ENCODE measurements around the gene SGCE. TPM values are rescaled to one million over a fixed set of nuclear protein-coding genes. Genes with fewer than 3 reads are reported as not detected.

The SGCE gene
- total RNA-seq, 1 experiment from 2014 or later: 19.0 TPM

GRCh38 chr7:94562525-94562924 is 93.4 kb downstream of the SGCE start (continued):
- TF ChIP-seq ZNF532 (CRISPR knock-in tag; IDR thresholded peaks at IDR 0.05; ENCODE audit: borderline replicate concordance): no peak

- ATAC-seq: no peak
- Mint-ChIP-seq H3K4me3 (no peak overlapping the region), H3K27me3 (ENCODE audit: low read depth) (no peaks in the 10 kb centered on the region), H3K36me3 (peaks cover 6% of the 10 kb centered on the region; the same call in 1 of the 2 replicates), H3K9me3 (no peaks in the 10 kb centered on the region), H3K27ac (0 out of 2 replicates have a peak overlapping the region, but pooled peaks have one; percentile 23), H3K4me1 (no peaks in the 10 kb centered on the region)
- no peak for DNase-seq (ENCODE audit: low spot score)
- ChIA-PET POLR2A (no interaction called here), CTCF (no interaction called here)
- no peak for TF ChIP-seq GRHL2 (CRISPR knock-in tag; IDR thresholded peaks at IDR 0.05; ENCODE audit: insufficient replicate concordance, severe bottlenecking)
- peak; percentile 92 for TF ChIP-seq GABPB1 (CRISPR knock-in tag; IDR thresholded peaks at IDR 0.05)
Measured at GRCh38 chr7:94561841-94562514, 94.0 kb downstream of the SGCE start.

GRCh38 chr7:94559972-94560371 is 96.0 kb downstream of the SGCE start:
- H3K4me1 Mint-ChIP-seq: no peaks in the 10 kb centered on the region
- ChIA-PET CTCF (no interaction called here), POLR2A (no interaction called here)
- no peak for ATAC-seq
- DNase-seq (ENCODE audit: low spot score): no peak
- H3K36me3 Mint-ChIP-seq: peaks cover 10% of the 10 kb centered on the region; the same call in 1 of the 2 replicates
- H3K4me3 Mint-ChIP-seq: no peak overlapping the region
- no peaks in the 10 kb centered on the region for H3K27me3 Mint-ChIP-seq (ENCODE audit: low read depth)
- no peaks in the 10 kb centered on the region for H3K9me3 Mint-ChIP-seq
- no peak overlapping the region for H3K27ac Mint-ChIP-seq
- TF ChIP-seq E2F5 (CRISPR knock-in tag; IDR thresholded peaks at IDR 0.05): no peak
- TF ChIP-seq NFYB (CRISPR knock-in tag; conservative IDR thresholded peaks at IDR 0.05; ENCODE audit: low read depth): no peak
- TF ChIP-seq ZNF423 (CRISPR knock-in tag; IDR thresholded peaks at IDR 0.05): no peak
- TF ChIP-seq ATF1 (CRISPR knock-in tag; IDR thresholded peaks at IDR 0.05): no peak
- no peak for TF ChIP-seq ZNF281 (CRISPR knock-in tag; IDR thresholded peaks at IDR 0.05)
- TF ChIP-seq HMGXB4 (CRISPR knock-in tag; IDR thresholded peaks at IDR 0.05): no peak
- TF ChIP-seq ZNF671 (CRISPR knock-in tag; IDR thresholded peaks at IDR 0.05): no peak
- TF ChIP-seq NR3C1 (CRISPR knock-in tag; conservative IDR thresholded peaks at IDR 0.05; ENCODE audit: low read depth): no peak
- no peak for TF ChIP-seq PREB (CRISPR knock-in tag; IDR thresholded peaks at IDR 0.05; ENCODE audit: borderline replicate concordance)
- no peak for TF ChIP-seq USF2 (CRISPR knock-in tag; IDR thresholded peaks at IDR 0.05)
- no peak for TF ChIP-seq SP1 (CRISPR knock-in tag; conservative IDR thresholded peaks at IDR 0.05)
- TF ChIP-seq TCF7 (CRISPR knock-in tag; IDR thresholded peaks at IDR 0.05; ENCODE audit: low read depth): no peak
- no peak for TF ChIP-seq ELF4 (CRISPR knock-in tag; IDR thresholded peaks at IDR 0.05; ENCODE audit: low read depth)
- no peak for TF ChIP-seq FOXJ3 (CRISPR knock-in tag; IDR thresholded peaks at IDR 0.05; ENCODE audit: borderline replicate concordance)
- TF ChIP-seq ZNF425 (CRISPR knock-in tag; conservative IDR thresholded peaks at IDR 0.05): no peak

Data from WTC11 (cell line).